HG03460 (cell line): ENCODE data around the gene PPM1F.
"Not testable (repeated sequence)": the region's sequence is repeated elsewhere in the genome, so short reads cannot be mapped to it uniquely, and the experiment has no call there.

ENCODE experiments used
- ATAC-seq: cut with Tn5 transposase; IDR thresholded peaks from one replicate; pipeline ENCODE4 v1.9.1; 2021; ENCODE audit not compliant: unreplicated experiment

The PPM1F gene

DNA sequence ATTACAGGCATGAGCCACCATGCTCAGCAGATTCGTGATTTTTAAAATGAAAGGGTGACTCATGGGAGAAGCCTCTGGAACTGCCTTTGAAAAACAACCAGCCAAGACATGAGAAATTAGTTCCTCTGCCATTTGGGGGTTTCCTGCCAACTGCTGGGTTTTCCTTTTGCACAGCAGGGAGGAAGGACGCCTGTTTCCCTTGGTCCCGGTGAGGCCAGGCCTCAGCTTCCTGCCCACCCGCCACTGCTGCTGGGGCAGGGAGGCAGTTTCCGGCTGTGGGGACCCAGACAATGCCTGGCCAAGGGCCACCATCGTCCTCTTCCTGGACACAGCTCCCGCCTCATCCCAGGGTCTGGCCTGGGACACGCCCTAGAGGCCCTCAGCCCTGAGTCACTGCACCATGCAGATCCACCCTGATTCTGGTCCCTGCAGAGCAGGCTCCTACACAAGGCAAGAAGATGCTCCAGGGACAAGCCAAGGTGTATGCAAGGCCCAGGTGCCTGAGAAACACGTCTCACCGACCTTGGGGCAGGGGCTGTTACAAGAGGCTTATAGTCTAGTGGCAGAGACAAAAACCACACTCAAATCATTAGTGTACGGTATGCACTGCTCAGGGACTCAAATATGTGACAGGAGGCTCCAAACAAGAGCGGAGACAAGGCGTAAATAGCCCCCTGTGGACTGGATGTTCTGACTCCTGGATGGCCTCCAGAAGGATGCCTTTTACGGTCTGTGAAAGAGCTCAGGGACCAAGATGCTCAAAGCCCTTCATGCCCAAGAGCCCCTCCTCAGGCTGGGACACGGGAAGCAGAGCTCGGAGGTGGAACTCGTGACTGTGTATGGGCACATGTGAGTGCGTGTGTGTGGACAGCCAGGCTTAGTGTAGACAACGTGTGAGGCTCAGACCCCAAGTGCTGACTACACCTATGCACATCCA is 10.0 kb downstream of the PPM1F start:
- no peak for ATAC-seq

DNA sequence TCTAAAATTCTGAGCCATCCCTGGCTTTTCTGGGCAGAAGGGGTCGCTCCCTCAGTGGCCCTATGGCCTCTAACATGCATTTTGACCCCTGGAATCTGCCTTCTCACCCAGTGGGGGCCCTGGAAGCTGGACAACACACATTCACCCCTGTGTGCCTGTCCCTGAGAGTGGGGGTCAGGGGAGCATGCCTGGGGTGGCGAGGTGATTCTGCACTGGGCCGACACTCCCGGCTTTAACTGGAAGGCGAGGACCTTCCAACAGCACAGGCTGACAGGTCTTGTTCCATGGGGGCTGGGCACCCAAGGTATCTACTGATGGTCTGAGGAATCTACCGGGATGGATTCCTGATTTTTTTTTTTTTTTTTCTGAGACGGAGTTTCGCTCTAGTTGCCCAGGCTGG is 10.7 kb downstream of the PPM1F start:
- no peak for ATAC-seq

- ATAC-seq, result no peak
These were observed 12.1 kb downstream of the PPM1F start for GRCh38 chr22:21940521-21940920.

GRCh38 chr22:21939935-21940334 is 12.7 kb downstream of the PPM1F start:
- ATAC-seq, result not testable (repeated sequence)

- no peak for ATAC-seq
These were observed 13.2 kb downstream of the PPM1F start for GRCh38 chr22:21939461-21939913.

GRCh38 chr22:21938906-21939305 is 13.7 kb downstream of the PPM1F start:
- ATAC-seq, result no peak

- peak; percentile 83 for ATAC-seq
These were observed 14.4 kb downstream of the PPM1F start for GRCh38 chr22:21938071-21938822.

DNA sequence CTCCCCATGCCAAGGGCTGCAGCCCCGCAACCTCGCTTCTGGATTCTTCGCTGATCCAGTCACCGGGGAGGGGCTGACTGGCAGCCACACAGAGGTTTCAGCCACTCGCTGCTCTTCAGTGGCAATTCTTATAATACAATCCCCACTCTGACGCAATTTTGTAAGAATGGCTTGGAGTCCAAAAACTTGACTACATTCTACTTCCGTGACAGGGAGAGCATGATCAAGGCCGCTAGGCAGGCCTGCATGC is 14.9 kb downstream of the PPM1F start:
- no peak for ATAC-seq

DNA sequence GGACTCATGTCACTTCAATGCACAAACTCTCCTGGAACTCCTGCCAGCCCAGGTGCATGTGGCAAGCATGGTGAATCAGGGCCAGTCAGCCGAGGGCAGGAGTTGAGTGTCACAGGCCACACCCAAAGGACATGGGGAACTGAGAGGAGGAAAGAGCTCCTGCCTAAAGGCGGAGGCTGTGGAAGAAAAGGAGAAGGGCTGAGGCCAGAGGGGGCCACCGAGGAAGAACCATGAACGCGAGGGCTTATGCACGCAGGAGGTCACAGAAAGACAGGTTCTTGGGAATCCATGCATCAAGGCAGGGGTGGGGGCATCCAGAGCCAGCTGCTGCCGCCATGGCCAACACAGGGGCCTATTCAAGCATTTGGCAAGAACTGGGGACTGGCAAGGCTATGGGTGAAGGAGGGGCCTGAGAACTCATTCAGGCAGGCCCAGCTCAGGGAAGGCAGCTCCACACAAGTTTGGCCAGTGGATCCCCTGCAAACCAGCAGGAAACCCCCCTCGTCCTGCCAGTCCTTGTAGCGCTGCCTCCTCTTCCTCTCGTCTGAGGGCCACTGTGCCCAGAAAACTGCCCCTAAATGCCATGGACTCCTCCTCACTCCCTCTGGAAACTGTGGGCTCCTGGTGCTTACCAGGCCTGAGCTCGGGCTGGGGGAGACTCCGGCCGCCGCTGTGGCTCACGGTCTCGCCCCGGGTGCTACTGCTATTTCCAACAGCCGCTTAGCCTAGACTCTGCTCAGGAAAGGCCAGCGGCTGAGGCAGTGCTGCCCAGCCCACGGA is 15.4 kb downstream of the PPM1F start:
- ATAC-seq, result peak; percentile 8

DNA sequence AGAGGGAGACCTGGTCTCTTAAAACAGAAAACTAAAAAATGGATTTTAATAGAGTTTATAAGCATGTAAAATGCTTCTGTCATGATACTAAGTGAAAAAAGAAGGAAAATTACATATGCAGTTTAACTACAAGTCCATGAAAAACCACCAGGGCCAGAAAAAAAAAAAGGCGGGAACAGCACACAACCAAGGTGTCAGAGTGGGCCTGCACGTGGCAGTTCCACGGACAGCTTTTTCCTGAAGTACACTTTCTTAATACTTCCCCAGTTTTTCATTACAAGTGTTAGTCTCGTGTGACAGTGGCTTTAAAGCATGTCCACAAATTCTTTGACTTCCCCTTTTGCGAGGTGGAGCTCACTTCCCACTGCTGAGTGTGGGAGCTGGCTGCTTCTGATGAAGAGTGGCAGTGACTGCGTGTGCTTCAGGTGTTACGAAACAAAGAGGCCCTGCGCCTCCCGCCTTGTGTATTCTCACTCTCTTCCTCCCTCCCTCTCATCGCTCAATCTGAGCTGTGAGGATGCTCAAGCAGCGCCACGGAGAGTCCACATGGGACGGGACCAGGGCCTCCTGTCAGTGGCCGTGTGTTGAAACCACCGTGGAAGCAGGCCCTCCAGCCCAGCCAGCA is 16.4 kb downstream of the PPM1F start:
- no peak for ATAC-seq

- no peak for ATAC-seq
These were observed 18.7 kb downstream of the PPM1F start for GRCh38 chr22:21933910-21934309.

DNA sequence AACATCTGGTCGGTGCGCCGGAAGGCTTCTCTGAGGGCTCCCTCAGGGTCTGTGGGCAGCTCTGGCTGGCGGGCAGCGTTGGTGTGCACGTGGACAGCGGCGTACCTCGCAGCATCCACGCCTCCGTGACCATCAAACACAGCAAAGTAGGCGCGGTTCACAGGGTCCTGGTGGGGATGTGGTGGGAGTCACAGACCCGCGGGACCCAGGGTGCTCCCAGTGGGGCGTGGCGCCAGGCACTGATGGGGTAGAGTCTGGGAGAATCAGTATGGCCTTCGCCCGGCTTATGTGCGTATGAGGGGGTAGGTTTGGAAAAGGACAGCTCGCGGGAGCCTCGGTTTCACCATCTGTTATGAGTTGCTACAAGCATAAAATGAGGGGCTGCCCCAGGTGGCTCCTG is 19.2 kb downstream of the PPM1F start:
- ATAC-seq, result no peak

DNA sequence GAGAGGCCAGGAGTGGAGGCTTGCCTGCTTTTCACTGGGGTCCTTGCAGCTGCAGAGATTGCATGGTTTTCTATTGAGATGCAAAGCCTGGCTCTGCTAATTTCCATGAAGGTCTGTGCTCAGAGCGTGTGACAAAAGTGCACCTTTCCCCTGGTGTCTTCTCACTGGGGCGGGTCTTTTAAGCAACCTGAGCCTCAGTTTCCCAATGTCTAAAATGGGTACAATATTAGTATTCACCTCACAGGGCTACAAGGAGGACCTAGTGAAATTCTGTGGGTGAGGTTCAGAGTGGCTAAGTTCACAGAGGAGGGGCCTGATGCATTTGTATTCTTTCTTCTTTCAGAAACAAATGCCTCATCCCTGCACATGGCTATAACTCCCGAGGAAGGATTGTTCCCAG is 20.3 kb downstream of the PPM1F start:
- ATAC-seq, result no peak

- no peak for ATAC-seq
These were observed 21.6 kb downstream of the PPM1F start for GRCh38 chr22:21931056-21931455.

DNA sequence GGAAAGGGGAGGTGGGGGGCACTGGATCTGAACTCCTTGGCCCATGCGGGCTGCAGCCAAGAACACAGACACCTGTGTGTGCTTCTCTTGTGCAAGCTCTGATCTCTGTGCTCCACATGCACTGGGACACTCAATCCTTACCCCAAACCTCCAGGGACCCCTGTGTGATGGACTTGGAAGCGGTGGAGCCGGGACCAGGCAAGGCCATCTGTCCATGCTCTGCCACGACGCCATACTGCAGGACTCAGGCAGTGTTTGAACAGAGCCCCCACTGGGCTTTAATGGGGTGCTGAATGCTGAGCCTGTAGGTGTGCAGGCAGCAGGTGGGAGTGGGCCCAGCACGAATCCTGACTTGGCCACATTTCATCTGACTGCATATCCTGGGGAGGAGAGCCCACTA is 23.4 kb downstream of the PPM1F start:
- ATAC-seq, result no peak

DNA sequence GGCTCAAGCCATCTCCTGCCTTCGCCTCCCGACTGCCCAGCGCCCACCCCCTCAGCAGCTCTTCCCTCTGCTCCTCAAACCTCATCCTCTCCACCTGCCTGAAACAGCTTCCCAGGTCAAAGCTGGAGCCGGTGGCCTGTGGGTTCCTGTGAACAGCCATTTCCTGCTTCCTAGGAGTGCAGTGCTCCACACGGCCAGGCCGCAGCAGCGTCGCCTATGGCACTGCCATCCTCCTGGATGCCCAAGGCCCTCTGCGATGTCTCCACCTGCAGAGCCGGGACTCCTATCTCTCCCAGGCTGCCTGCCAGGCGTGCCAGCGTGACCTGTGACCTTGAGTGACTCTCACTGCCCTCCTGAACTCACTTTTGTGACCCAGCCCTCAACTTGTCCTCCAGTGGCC is 24.6 kb downstream of the PPM1F start:
- no peak for ATAC-seq

DNA sequence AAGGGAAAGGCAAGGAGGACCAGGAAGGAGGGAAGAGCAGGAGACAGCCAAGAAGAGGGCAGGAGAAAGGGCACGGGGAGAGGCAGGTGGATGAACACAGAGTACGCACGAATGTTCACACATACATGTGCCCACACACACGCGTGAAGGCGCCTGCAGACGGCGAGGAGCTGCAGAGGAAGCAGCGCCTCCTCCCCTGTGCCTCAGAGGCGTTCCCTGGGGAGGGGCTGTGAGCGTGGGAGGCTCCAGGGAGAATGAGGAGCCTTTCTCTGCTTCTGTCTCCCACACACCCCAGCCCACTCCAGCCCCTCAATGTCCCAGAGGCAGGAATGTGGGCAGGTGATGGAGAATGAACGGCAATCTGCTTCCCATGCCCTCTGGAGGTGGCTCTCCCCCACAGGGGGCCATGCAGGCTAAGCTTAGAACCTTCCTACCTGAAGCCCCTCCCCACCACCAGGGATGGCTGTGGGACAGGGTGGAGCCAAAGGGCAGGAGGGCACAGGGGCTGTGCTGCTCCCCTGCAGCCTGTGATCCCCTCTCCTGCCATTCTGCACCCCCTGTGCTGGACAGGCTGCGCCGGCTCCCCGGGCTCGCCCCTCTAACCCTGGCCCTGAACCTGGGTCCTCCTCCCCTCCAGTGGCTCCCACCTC is 25.3 kb downstream of the PPM1F start:
- ATAC-seq, result no peak

GRCh38 chr22:21926728-21927127 is 25.9 kb downstream of the PPM1F start:
- no peak for ATAC-seq

DNA sequence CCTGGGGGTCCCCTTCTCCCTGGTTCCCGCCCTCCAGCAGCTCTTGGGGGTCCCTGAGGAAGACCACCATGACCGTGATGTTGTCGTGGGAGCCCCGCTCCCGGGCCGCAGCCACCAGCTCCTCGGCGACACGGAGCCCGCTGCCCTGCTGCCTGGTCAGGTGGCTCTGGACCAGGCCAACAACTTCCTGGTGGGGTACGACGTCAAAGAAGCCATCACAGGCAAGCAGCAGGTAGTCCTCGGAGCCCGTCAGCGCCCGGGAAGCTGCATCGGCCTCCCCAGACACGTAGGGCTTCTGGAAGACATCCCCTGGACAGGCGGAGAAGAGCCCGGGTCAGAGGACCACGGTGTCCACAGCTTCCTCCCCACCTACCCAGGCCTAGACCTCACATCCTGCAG is 29.5 kb downstream of the PPM1F start:
- no peak for ATAC-seq

GRCh38 chr22:21922370-21923162 is 30.1 kb downstream of the PPM1F start:
- no peak for ATAC-seq
